Smooth muscle cell (in vitro differentiated cells): ENCODE measurements around the gene RGL1. TPM values are rescaled to one million over a fixed set of nuclear protein-coding genes. Genes with fewer than 3 reads are reported as not detected.

Source experiments
- DNase-seq: peaks from one replicate; lab custom pipeline; 2025; ENCODE audit not compliant: unreplicated experiment; lab: John Stamatoyannopoulos, UW
- H2AFZ ChIP-seq: fragments of 200-600 bp; sonication (generic); 2 replicates; pipeline ENCODE4 v1.6.0; 2016; ENCODE audit warnings: antibody characterized with exemption, low read depth, mild to moderate bottlenecking
- H3F3A ChIP-seq: fragments of 200-600 bp; sonication (generic); 2 replicates; pipeline ENCODE4 v1.6.0; 2017; ENCODE audit warnings: antibody characterized with exemption, low read depth
- H3K27ac ChIP-seq: fragments of 200-600 bp; sonication (generic); 2 replicates; pipeline ENCODE4 v1.5.1; 2016; ENCODE audit warnings: low read depth, mild to moderate bottlenecking
- H3K27me3 ChIP-seq: fragments of 200-600 bp; sonication (generic); 2 replicates; pipeline ENCODE4 v1.6.1; 2016; ENCODE audit warnings: low read depth, mild to moderate bottlenecking
- H3K36me3 ChIP-seq: fragments of 200-600 bp; sonication (generic); 2 replicates; pipeline ENCODE4 v1.5.1; 2016; ENCODE audit warnings: low read depth
- H3K4me1 ChIP-seq: fragments of 200-600 bp; sonication (generic); 2 replicates; pipeline ENCODE4 v1.5.1; 2016; ENCODE audit warnings: low read depth
- H3K4me2 ChIP-seq: fragments of 200-600 bp; sonication (generic); 2 replicates; pipeline ENCODE4 v1.6.0; 2016; ENCODE audit warnings: mild to moderate bottlenecking
- H3K4me3 ChIP-seq: fragments of 200-600 bp; sonication (generic); 2 replicates; pipeline ENCODE4 v1.5.1; 2016; ENCODE audit warnings: mild to moderate bottlenecking
- H3K79me2 ChIP-seq: fragments of 200-600 bp; sonication (generic); 2 replicates; pipeline ENCODE4 v1.6.0; 2016; ENCODE audit warnings: low read depth, mild to moderate bottlenecking
- H3K9ac ChIP-seq: fragments of 200-600 bp; sonication (generic); 2 replicates; pipeline ENCODE4 v1.6.0; 2016; ENCODE audit warnings: low read depth
- H3K9me3 ChIP-seq: fragments of 200-600 bp; sonication (generic); replicated peaks from 2 replicates; pipeline ENCODE4 v1.5.1; 2016; ENCODE audit warnings: low read depth
- H4K20me1 ChIP-seq: fragments of 200-600 bp; sonication (generic); 2 replicates; pipeline ENCODE4 v1.6.0; 2016; ENCODE audit warnings: low read depth
- WGBS: methylation state at CpG from one replicate; pipeline ENCODE4 v1.1.7; 2016; ENCODE audit warnings: low lambda C conversion rate; 5-methylcytosine and 5-hydroxymethylcytosine counted together
- polyA plus RNA-seq: library from polyadenylated mRNA; unstranded; fragments of >200 nt; fragmentation: Nextera tagmentation; extraction: Ambion mirVana; gene quantifications from 2 replicates; pipeline ENCODE4 v1.2.1, GENCODE V29; 2016
- total RNA-seq: library from RNA; depleted of rRNA; stranded (reverse); fragments of >200 nt; gene quantifications from 2 replicates; pipeline ENCODE4 v1.2.3, GENCODE V29; 2014
- TF ChIP-seq, protein P1 (sequence below): fragments of 200-600 bp; sonication (generic); IDR thresholded peaks from 2 replicates; pipeline ENCODE4 v1.5.1; 2017; ENCODE audit warnings: borderline replicate concordance, mild to moderate bottlenecking, antibody characterized with exemption; ENCODE audit not compliant: insufficient read depth, poor library complexity, severe bottlenecking

Gene RGL1
- total and polyA plus RNA-seq, 2 experiments from 2014 or later = 21.1 to 21.4 TPM

DNA sequence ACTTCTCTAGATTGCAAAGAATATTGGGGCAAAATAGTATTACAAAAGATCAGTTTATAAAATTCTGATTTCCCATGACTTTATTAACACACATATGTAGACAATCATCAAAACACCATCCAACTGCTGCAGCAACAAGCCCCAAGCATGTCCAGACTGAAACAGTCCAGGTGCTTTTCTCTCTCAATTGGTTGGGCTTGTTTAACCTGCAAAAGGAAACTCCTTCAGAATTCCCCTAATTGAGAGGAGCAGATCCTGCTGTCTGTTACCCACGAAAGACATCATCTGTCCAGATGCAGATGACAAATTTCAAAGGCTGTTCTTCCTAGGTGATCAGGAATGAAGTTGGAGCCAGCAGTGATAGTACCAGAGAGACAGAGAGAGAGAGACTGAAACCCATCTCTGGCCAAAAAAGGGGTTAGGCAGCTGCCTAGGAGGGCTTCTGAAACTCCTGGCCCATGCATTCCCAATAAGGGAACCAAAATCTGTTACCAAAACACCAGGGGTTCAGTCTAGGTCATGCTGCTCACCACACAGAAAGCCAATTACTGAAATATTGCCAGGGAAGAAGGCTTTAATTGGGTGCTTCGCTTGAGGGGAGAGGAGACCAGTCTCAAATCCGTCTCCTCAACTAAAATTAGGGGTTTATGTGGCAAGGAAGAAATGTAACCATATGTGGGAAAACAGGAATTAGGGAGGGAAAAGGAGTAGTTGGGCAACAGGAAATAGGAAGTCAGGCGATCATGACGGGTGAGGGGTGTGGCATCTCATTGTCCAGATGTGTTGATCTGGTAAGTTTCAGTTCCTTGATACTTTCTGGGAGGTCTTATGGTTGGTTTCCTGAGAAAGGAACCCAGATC, 34.7 kb upstream of the RGL1 start:
- TF ChIP-seq, protein P1, sequence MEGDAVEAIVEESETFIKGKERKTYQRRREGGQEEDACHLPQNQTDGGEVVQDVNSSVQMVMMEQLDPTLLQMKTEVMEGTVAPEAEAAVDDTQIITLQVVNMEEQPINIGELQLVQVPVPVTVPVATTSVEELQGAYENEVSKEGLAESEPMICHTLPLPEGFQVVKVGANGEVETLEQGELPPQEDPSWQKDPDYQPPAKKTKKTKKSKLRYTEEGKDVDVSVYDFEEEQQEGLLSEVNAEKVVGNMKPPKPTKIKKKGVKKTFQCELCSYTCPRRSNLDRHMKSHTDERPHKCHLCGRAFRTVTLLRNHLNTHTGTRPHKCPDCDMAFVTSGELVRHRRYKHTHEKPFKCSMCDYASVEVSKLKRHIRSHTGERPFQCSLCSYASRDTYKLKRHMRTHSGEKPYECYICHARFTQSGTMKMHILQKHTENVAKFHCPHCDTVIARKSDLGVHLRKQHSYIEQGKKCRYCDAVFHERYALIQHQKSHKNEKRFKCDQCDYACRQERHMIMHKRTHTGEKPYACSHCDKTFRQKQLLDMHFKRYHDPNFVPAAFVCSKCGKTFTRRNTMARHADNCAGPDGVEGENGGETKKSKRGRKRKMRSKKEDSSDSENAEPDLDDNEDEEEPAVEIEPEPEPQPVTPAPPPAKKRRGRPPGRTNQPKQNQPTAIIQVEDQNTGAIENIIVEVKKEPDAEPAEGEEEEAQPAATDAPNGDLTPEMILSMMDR = no peak
- Histone ChIP-seq H3K36me3 (no peaks in the 10 kb centered on the region), H3K79me2 (no peaks in the 10 kb centered on the region), H3F3A (no peaks in the 10 kb centered on the region), H3K27ac (no peak overlapping the region), H3K4me3 (no peak overlapping the region), H4K20me1 (no peaks in the 10 kb centered on the region), H2AFZ (no peak overlapping the region), H3K9ac (no peak overlapping the region), H3K4me2 (no peak overlapping the region), H3K27me3 (no peaks in the 10 kb centered on the region), H3K9me3 (no peaks in the 10 kb centered on the region), H3K4me1 (no peaks in the 10 kb centered on the region)
- DNase-seq = no peak
- 92% methylated on average over 5 of the region's 5 CpGs for WGBS

DNA sequence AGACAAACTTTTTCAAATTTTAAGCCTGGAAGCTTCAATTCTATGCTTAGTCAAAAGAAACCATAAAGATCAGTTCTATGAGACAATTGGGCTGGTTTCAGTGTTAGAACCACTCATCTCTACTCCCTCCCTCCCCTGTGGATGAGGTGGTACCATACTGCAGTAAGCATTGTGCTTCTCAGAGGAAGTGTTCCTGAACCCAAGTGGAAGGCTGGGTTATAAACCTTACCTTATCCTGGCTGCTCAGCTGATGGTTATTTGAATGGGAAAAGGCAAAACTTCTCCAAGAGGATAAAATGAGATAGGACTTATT, 34.1 kb upstream of the RGL1 start:
- Histone ChIP-seq H3K36me3 (no peaks in the 10 kb centered on the region), H3K9ac (no peak overlapping the region), H3K27me3 (no peaks in the 10 kb centered on the region), H2AFZ (no peak overlapping the region), H3K4me3 (no peak overlapping the region), H3K9me3 (no peaks in the 10 kb centered on the region), H3K4me2 (no peak overlapping the region), H3F3A (no peaks in the 10 kb centered on the region), H3K4me1 (no peaks in the 10 kb centered on the region), H3K27ac (no peak overlapping the region), H4K20me1 (no peaks in the 10 kb centered on the region), H3K79me2 (no peaks in the 10 kb centered on the region)
- DNase-seq = no peak
- TF ChIP-seq, protein P1 = no peak

DNA sequence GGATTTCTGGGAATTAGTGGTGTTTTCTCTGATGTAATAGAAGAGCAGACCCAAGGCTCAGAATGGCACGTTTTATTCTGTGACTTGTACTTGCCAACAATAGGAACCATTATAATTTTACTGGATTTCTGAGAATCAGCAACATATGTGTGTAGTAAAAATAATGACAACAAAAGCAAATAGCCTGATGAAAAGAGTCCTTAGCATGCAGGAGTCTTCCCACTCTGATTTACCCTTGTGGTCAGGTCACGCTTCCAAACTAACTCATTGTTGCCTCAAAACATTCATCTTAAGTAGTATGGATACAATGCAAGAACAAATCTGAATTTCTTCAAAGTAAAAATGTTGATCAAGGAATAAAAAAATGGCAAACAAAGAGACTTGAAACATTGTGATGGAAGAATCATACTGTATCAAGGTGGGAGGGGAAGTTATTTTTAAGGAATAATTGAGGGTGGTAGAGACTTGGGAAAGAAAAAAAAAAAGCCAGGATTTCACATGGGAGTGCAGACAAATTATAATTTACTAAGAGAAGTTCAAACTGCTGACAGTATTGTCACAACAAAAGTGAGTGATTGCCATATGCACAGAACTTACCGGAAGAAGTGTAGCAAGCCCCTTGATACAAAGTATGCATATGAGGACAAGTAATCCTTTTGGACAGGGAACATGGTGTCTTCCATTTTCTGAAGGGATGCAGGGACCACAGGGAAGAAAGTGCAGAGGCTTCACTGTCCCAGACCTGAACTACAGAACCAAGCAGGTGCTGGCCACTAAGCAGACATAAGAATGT, 31.2 kb upstream of the RGL1 start:
- H3K9me3 ChIP-seq = no peaks in the 10 kb centered on the region
- no peaks in the 10 kb centered on the region for H4K20me1 ChIP-seq
- 93% methylated on average over 3 of the region's 3 CpGs for WGBS
- H3K9ac ChIP-seq = no peak overlapping the region
- H3K4me1 ChIP-seq = no peaks in the 10 kb centered on the region
- H3K4me3 ChIP-seq = no peak overlapping the region
- DNase-seq = no peak
- H3K27me3 ChIP-seq = no peaks in the 10 kb centered on the region
- H3K27ac ChIP-seq = no peak overlapping the region
- no peaks in the 10 kb centered on the region for H3F3A ChIP-seq
- no peaks in the 10 kb centered on the region for H3K36me3 ChIP-seq
- TF ChIP-seq, protein P1 = no peak
- H3K79me2 ChIP-seq = no peaks in the 10 kb centered on the region
- no peak overlapping the region for H3K4me2 ChIP-seq
- no peak overlapping the region for H2AFZ ChIP-seq
